Activated CD4-positive, alpha-beta T cell treated with anti-CD3 and anti-CD28 coated beads, Interleukin-2, Interleukin-6, amounts not matched to agents 100 ng/mL and 50 ng/mL, durations not matched to agents 16 hours and 8 hours (primary cell): Measurements from ENCODE around the gene CADM2.

Experiments used
- DNase-seq: peaks from one replicate; pipeline ENCODE4 v3.0.0-alpha.2; 2020

The CADM2 gene

DNA sequence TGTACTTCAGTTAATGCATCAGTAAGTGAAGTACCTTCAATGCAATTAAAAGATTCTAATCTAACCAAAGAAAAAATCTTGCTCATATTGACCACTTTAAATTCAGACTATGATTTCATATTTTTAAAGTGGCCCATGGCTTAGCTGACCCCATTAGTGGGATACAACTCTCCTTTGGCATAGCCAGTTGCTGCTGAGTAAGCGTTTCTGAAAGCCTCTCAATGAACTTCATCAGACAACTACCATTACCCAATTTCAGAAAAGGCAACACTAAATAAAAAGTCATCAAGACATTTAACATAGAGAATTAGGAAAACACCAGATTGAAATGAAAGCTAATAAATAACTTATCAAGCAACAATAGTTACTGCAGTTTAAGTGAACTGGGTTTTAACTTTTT lies 27.0 kb downstream of the CADM2 start:
- DNase-seq: no peak

GRCh38 chr3:84987706-84988504 lies 29.1 kb downstream of the CADM2 start:
- no peak for DNase-seq

DNA sequence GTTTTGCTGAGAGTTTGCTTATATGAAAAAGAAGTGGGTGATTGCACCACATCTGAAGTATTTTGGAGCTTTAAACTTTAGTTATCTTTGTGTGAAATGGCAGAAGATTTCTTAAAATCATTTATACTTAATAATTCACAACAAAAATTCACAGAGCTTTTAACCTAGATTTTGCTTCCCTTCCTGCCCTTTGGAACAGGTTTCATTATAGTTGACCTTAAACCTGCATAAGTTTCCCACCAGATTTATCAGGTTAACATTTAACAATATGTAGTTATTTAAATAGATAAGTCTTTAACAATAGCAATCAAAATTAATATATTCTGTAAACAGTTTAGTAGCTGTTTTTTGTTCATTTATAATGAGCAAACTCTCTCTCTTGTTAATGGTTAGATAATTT lies 30.3 kb downstream of the CADM2 start:
- DNase-seq: no peak

DNA sequence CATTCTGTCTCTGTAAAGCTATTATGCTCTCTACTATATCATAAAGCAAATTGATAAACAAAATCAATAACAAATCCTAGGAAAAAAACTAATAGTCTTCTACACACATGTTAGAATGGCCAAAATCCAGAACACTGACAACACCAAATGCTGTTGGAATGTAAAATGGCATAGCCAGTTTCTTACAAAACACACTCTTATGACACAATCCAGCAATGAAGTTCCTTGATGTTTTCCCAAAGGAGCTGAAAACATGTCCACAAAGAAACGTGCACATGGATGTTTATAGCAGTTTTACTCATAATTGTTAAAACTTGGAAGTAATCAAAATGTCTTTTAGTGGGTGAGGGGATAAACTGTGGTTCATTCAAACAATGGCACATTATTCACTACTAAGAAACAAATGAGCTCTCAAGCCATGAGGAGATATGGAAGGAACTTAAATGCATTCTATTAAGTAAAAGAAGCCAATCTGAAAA lies 32.7 kb downstream of the CADM2 start:
- no peak for DNase-seq

- DNase-seq: no peak
Observed at GRCh38 chr3:84993956-84994355, 35.2 kb downstream of the CADM2 start.

GRCh38 chr3:84998545-84998944 lies 39.8 kb downstream of the CADM2 start:
- DNase-seq: no peak

GRCh38 chr3:85003479-85003878 lies 44.7 kb downstream of the CADM2 start:
- DNase-seq: no peak

GRCh38 chr3:85004147-85004546 lies 45.4 kb downstream of the CADM2 start:
- no peak for DNase-seq

- no peak for DNase-seq
Observed at GRCh38 chr3:85005946-85006345, 47.2 kb downstream of the CADM2 start.

DNA sequence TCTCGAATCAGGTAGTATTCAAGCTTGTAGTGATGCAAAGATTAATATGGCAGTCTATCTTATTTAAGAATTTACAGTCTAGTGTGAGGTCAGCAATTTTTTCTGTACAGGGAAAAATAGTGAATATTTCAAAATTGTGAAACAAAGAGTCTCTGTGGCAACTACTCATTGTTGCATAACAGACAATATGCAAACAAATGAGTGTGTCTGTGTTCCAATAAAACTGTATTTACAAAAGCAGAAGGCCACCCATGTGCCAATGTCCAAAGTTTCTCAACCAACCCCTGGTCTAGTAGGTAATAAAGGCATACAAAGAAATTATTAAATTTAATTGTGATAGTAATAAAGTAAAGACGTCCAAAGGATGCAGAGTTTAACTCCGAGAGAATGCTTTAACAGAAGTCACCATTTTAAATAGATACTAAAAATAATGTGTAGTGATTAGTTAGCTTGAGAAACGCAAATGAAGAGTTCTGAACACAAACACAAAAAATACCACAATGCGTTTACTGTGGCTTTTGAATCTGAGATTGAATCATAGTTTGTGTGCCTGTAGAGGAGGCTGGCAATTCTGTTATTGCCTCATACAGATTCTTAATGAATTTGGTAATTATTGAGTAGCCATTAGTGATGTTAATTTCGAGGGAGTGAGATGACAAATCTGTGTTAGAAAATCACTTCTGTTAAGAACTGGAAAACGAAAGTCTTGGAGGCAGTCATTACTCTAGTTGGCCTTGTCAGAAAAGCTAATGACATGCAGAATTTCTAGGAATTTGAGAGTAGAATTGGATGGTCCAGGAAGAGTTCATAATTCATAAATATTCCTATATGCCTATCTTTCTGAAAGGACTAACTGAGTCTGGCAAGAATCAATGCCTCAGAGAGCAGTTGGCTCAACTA lies 48.7 kb downstream of the CADM2 start:
- no peak for DNase-seq

- DNase-seq: no peak
Observed at GRCh38 chr3:85020828-85021227, 62.0 kb downstream of the CADM2 start.

- DNase-seq: no peak
Observed at GRCh38 chr3:85030052-85030451, 71.3 kb downstream of the CADM2 start.

DNA sequence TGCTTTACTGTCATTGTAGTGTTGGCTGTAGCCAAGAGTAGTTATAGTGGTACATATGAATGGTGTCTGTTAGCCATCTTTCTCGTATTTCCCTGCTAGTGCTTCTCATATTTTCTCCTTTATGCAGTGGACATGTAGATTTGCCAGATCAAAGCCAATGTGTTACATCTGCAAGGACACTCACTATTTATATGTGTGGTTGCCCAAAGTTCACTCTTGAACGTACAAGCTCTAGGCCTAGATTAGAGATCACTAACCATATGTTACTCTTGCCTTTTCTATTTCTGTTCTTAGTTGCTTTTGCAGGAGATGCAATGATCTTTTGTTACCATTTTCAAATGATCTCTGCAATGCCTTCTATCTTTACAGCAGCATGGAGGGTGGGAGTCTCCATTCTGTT lies 78.4 kb downstream of the CADM2 start:
- DNase-seq: no peak

DNA sequence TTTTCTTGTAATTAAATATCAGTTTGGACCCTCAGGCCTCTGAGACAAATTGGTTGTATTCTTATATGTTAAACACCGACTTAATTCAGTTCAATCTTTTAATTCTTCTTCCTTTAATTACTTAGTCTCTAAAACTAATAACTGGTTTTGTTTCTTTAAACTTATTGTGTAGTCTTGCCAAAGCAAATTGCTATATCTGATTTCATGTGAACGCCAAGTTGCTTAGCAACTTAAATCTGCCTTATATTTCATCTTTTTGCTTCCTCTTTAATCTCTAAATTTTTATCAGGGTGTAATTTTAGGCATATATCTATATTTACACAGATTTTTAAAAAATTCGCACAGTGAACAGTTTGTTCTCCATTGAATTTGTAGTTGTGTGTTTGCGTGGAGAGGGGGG lies 82.2 kb downstream of the CADM2 start:
- no peak for DNase-seq

GRCh38 chr3:85041562-85042055 lies 82.8 kb downstream of the CADM2 start:
- DNase-seq: no peak

DNA sequence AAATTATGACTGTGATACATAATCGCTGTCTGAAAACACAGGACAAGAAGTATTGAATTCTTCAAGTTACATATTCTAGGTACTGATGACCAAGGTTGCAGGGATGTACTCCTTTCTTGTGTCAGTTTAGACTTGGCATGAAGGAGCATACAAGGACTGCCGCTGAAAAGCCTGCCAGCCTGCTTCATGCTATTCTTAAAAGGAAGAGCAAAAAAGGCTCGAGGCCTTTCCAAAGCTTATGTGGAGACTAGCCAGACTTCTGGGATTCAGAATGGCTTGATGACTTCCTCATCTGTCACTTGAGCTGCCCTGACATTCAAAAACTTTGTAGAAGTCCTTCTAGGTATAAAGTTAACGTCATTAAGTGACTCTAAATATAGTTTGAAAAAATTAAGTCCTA lies 92.0 kb downstream of the CADM2 start:
- DNase-seq: no peak

- no peak for DNase-seq
Observed at GRCh38 chr3:85051786-85052185, 93.0 kb downstream of the CADM2 start.

DNA sequence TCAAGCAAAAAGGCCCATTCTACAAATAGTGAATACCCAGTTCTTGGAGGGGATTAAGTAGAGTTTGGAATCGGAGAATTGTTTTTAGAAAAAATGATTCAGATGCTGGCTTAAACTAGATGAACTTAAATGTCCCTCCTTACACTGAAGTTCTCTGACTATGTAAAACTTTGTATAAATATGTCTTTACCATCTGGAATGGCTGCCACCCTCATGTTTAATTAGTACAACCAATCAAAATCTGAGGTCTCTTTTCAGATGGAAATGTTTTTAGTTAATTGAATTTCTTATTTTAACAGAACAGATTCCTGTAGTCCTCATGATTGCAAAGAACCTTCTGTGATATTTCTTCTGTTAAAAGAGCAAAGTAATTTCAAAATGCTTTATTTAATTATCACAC lies 94.8 kb downstream of the CADM2 start:
- DNase-seq: no peak

GRCh38 chr3:85054579-85054978 lies 95.8 kb downstream of the CADM2 start:
- no peak for DNase-seq

GRCh38 chr3:85068911-85069310 lies 110.1 kb downstream of the CADM2 start:
- DNase-seq: no peak

DNA sequence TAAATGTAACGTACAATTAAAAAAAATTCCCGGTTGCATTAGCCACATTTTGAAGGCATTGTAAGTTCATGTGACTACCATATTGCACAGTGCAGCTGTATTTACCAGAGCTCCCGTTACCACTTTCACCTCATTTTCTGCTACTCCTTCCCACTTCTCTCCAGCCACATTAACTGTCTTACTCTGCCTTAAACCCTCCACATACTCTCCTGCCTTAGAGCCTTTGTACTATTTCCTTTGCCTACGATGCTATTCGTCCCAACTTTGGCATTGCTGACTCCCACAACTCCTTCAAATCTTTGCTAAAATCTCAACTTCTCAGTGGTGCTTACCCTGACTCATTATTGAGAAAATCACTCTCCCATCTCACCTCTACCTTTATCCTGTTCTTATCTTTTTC lies 115.2 kb downstream of the CADM2 start:
- DNase-seq: no peak

- DNase-seq: no peak
Observed at GRCh38 chr3:85075663-85076062, 116.9 kb downstream of the CADM2 start.

DNA sequence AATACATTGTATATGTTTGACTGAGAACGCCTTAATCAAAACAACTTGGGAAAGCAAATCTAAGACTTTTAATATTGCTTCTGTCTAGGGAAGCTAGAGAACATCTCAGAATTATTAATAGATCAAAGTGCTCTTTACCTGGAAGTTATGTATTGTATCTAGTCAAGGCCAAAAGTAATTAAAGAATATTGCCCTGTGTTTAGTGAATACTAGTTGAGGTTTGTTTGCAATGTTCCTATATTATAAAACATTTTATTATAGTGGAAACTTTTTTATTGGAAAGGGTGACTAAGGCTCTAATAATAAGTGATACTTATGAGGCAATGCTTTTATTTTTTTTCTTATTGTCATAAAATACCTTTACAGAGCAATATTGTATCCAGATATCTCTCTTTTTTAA lies 118.2 kb downstream of the CADM2 start:
- DNase-seq: no peak
